ENCODE data around the gene DNAJC3.
"Not testable (repeated sequence)": the region's sequence is repeated elsewhere in the genome, so short reads cannot be mapped to it uniquely, and the experiment has no call there.

Gene DNAJC3

GRCh38 chr13:95781016-95781415 lies 104.1 kb downstream of the DNAJC3 start:
- TF ChIP-seq ZFX (IDR thresholded peaks at IDR 0.05; ENCODE audit: borderline replicate concordance) = no peak
- TF ChIP-seq CTCF (IDR thresholded peaks at IDR 0.05) = no peak
- no peak overlapping the region for H3K27ac ChIP-seq

- not testable (repeated sequence) for H3K27ac ChIP-seq
Observed at GRCh38 chr13:95781940-95782339, 105.0 kb downstream of the DNAJC3 start.

- H3K27ac ChIP-seq = no peak overlapping the region
- TF ChIP-seq CTCF (IDR thresholded peaks at IDR 0.05) (no peak), ZFX (IDR thresholded peaks at IDR 0.05; ENCODE audit: borderline replicate concordance) (no peak)
Observed at GRCh38 chr13:95783747-95784146, 106.8 kb downstream of the DNAJC3 start.

- no peak overlapping the region for H3K27ac ChIP-seq
- TF ChIP-seq CTCF (IDR thresholded peaks at IDR 0.05) (no peak), ZFX (IDR thresholded peaks at IDR 0.05; ENCODE audit: borderline replicate concordance) (no peak)
Observed at GRCh38 chr13:95784161-95784899, 107.4 kb downstream of the DNAJC3 start.

- TF ChIP-seq ZFX (IDR thresholded peaks at IDR 0.05; ENCODE audit: borderline replicate concordance) = no peak
- no peak for TF ChIP-seq CTCF (IDR thresholded peaks at IDR 0.05)
- no peak overlapping the region for H3K27ac ChIP-seq
Observed at GRCh38 chr13:95784900-95785290, 108.0 kb downstream of the DNAJC3 start.

- H3K27ac ChIP-seq = no peak overlapping the region
- TF ChIP-seq ZFX (IDR thresholded peaks at IDR 0.05; ENCODE audit: borderline replicate concordance) = no peak
- no peak for TF ChIP-seq CTCF (IDR thresholded peaks at IDR 0.05)
Observed at GRCh38 chr13:95787356-95788099, 110.6 kb downstream of the DNAJC3 start.

GRCh38 chr13:95788100-95788463 lies 111.1 kb downstream of the DNAJC3 start:
- no peak for TF ChIP-seq ZFX (IDR thresholded peaks at IDR 0.05; ENCODE audit: borderline replicate concordance)
- no peak for TF ChIP-seq CTCF (IDR thresholded peaks at IDR 0.05)
- H3K27ac ChIP-seq = no peak overlapping the region

- not testable (repeated sequence) for H3K27ac ChIP-seq
Observed at GRCh38 chr13:95789315-95789714, 112.4 kb downstream of the DNAJC3 start.
